Keratinocyte (primary cell): Measurements from ENCODE around the gene RAX2.

ENCODE experiments used
- EZH2 ChIP-seq: IDR thresholded peaks from one replicate; pipeline ENCODE4 v1.6.1; 2012; ENCODE audit warnings: inconsistent platforms, mild to moderate bottlenecking, low read length, moderate library complexity
- TF ChIP-seq, protein P1 (sequence below), 3 experiments: IDR thresholded peaks in 1 of 3; conservative IDR thresholded peaks in 1 of 3; optimal IDR thresholded peaks in 1 of 3; 2 replicates in 2 of 3; 3 replicates in 1 of 3; pipeline versions ENCODE3 to v1.5.1; 2011; ENCODE audit warnings: low read length in 3 of 3, mild to moderate bottlenecking in 3 of 3, moderate library complexity in 2 of 3, control low read depth in 1 of 3, inconsistent platforms in 1 of 3; ENCODE audit not compliant: insufficient read depth in 2 of 3; ENCODE audit errors: extremely low read depth in 1 of 3

DNA sequence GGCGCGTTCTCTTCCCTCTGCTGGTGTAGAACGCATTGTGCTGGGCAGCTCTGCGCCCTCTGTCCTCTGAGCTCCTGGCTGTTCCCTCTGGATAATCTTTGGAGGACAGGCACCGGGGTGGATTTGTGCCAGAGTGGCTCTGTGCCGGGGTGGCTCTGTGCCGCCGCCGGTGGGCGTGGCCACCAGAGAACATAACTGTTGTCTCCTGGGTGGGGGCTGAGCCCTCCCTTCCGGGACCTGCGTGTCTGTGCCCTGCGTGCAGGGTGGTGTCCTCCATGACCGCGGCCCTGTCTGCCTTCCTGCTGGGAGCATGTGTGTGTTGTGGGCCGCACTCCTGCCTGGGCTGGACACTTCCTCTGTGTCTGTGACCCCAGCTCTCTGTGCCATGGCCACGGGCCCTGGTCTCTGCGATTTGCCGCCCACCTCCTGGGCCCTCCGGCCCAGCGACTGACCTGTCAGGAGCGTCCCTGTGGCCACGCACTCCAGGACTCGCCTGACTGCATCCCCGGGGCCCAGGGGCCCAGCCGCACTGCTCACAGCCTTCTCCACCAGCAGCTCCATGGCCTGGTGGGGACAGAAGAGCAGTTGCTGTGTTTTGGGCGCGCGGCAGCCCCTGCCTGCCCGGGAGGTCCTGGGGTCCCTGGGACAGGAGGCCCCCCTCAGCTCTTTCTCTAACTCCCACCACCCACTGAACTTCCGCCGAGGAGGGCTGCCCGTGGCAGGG, 36.6 kb upstream of the RAX2 start:
- TF ChIP-seq, protein P1, sequence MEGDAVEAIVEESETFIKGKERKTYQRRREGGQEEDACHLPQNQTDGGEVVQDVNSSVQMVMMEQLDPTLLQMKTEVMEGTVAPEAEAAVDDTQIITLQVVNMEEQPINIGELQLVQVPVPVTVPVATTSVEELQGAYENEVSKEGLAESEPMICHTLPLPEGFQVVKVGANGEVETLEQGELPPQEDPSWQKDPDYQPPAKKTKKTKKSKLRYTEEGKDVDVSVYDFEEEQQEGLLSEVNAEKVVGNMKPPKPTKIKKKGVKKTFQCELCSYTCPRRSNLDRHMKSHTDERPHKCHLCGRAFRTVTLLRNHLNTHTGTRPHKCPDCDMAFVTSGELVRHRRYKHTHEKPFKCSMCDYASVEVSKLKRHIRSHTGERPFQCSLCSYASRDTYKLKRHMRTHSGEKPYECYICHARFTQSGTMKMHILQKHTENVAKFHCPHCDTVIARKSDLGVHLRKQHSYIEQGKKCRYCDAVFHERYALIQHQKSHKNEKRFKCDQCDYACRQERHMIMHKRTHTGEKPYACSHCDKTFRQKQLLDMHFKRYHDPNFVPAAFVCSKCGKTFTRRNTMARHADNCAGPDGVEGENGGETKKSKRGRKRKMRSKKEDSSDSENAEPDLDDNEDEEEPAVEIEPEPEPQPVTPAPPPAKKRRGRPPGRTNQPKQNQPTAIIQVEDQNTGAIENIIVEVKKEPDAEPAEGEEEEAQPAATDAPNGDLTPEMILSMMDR (optimal IDR thresholded peaks at IDR 0.05 in 1 of 3, IDR thresholded peaks at IDR 0.05 in 1 of 3, conservative IDR thresholded peaks at IDR 0.05 in 1 of 3; ENCODE audit: extremely low read depth in 1 of 3, insufficient read depth in 2 of 3, low read length in 3 of 3) = no peak
- no peak for TF ChIP-seq EZH2
